Colonic mucosa (tissue), 4 donors: ENCODE results near the gene DOCK9. TPM values are rescaled to one million over a fixed set of nuclear protein-coding genes. Genes with fewer than 3 reads are reported as not detected.

Source experiments
- DNase-seq: peaks from one replicate; pipeline ENCODE4 v3.0.0-alpha.2; 2020
- H3K27ac ChIP-seq: fragments of 200-600 bp; one replicate; pipeline ENCODE4 v1.8.0; 2021
- H3K27me3 ChIP-seq: fragments of 200-600 bp; one replicate; pipeline ENCODE4 v1.8.0; 2021
- H3K36me3 ChIP-seq: fragments of 200-600 bp; one replicate; pipeline ENCODE4 v1.8.0; 2021
- H3K4me1 ChIP-seq: fragments of 200-600 bp; one replicate; pipeline ENCODE4 v1.8.0; 2021; ENCODE audit warnings: mild to moderate bottlenecking
- H3K4me3 ChIP-seq: fragments of 200-600 bp; one replicate; pipeline ENCODE4 v1.8.0; 2021
- H3K9ac ChIP-seq, 2 donors: one replicate each; pipeline ENCODE4 v1.7.0; 2013; ENCODE audit warnings: control low read depth in 2 of 2, low read depth in 2 of 2, low read length in 2 of 2
- H3K9me3 ChIP-seq: fragments of 200-600 bp; one replicate; pipeline ENCODE4 v1.8.0; 2021
- CTCF ChIP-seq: fragments of 200-600 bp; IDR thresholded peaks from one replicate; pipeline ENCODE4 v1.8.0; 2022; ENCODE audit warnings: antibody characterized with exemption, mild to moderate bottlenecking
- intact Hi-C: fragments of 100-400 bp; cut with DNase I; formaldehyde crosslinking; loops from one replicate; pipeline ENCODE4 v1.14.1; 2022
- total RNA-seq, 2 donors: library from RNA; stranded (reverse); fragmentation: NEBNext Ultra II Directional in 1 of 2; extraction: Animal tissue kit (Norgen Biotek cat#: 25700) in 1 of 2; gene quantifications; one replicate each; pipeline ENCODE4 v1.2.1, GENCODE V29; 2021
- donor health status: healthy.
- donor health status: DM: no; HTN: no; CAD: no.
- donor health status: DM: no; HTN: no; CAD: no.

DOCK9 gene
- total RNA-seq, 2 donors from 2014 or later, result 42.3 to 52.4 TPM

- Histone ChIP-seq H3K9ac (no peak overlapping the region), H3K9me3 (no peaks in the 10 kb centered on the region), H3K4me3 (no peak overlapping the region), H3K27ac (no peak overlapping the region), H3K27me3 (no peaks in the 10 kb centered on the region), H3K36me3 (no peaks in the 10 kb centered on the region), H3K4me1 (no peaks in the 10 kb centered on the region)
- TF ChIP-seq CTCF, result no peak
- intact Hi-C loops, result no loop called here
- no peak for DNase-seq
Observed at GRCh38 chr13:98835156-98835555, 142.7 kb downstream of the DOCK9 start.

- no peak for TF ChIP-seq CTCF
- no peak for DNase-seq
- no peak overlapping the region for H3K27ac ChIP-seq
- intact Hi-C loops, result no loop called here
- H3K27me3 ChIP-seq, result no peaks in the 10 kb centered on the region
- H3K36me3 ChIP-seq, result no peaks in the 10 kb centered on the region
- H3K4me1 ChIP-seq, result no peaks in the 10 kb centered on the region
- H3K9me3 ChIP-seq, result no peaks in the 10 kb centered on the region
- H3K9ac ChIP-seq, result no peak overlapping the region
- H3K4me3 ChIP-seq, result no peak overlapping the region
Observed at GRCh38 chr13:98834254-98834960, 143.5 kb downstream of the DOCK9 start.

GRCh38 chr13:98831236-98831635 lies 146.6 kb downstream of the DOCK9 start:
- Histone ChIP-seq H3K4me1 (no peaks in the 10 kb centered on the region), H3K9ac (no peak overlapping the region), H3K27ac (no peak overlapping the region), H3K27me3 (no peaks in the 10 kb centered on the region), H3K4me3 (no peak overlapping the region), H3K36me3 (no peaks in the 10 kb centered on the region), H3K9me3 (no peaks in the 10 kb centered on the region)
- no peak for TF ChIP-seq CTCF
- DNase-seq, result no peak
- intact Hi-C loops, result no loop called here

GRCh38 chr13:98829541-98829940 lies 148.3 kb downstream of the DOCK9 start:
- no peak overlapping the region for H3K4me3 ChIP-seq
- no peak for TF ChIP-seq CTCF
- H3K27me3 ChIP-seq, result no peaks in the 10 kb centered on the region
- H3K27ac ChIP-seq, result no peak overlapping the region
- no peaks in the 10 kb centered on the region for H3K4me1 ChIP-seq
- no peak overlapping the region for H3K9ac ChIP-seq
- no peak for DNase-seq
- H3K36me3 ChIP-seq, result no peaks in the 10 kb centered on the region
- no peaks in the 10 kb centered on the region for H3K9me3 ChIP-seq
- intact Hi-C loops, result no loop called here

GRCh38 chr13:98828614-98829013 lies 149.2 kb downstream of the DOCK9 start:
- no peak for TF ChIP-seq CTCF
- no peaks in the 10 kb centered on the region for H3K4me1 ChIP-seq
- DNase-seq, result no peak
- H3K9ac ChIP-seq, result no peak overlapping the region
- no peaks in the 10 kb centered on the region for H3K27me3 ChIP-seq
- H3K27ac ChIP-seq, result no peak overlapping the region
- intact Hi-C loops, result no loop called here
- H3K4me3 ChIP-seq, result no peak overlapping the region
- no peaks in the 10 kb centered on the region for H3K36me3 ChIP-seq
- no peaks in the 10 kb centered on the region for H3K9me3 ChIP-seq
